HK-2 (cell line): ENCODE measurements around the gene INPP5A.
"Not testable (repeated sequence)": the region's sequence is repeated elsewhere in the genome, so short reads cannot be mapped to it uniquely, and the experiment has no call there.

ENCODE experiments used
- DNase-seq: peaks from one replicate; pipeline ENCODE4 v3.0.0-alpha.2; 2018; ENCODE audit not compliant: unreplicated experiment

INPP5A gene, protein sequence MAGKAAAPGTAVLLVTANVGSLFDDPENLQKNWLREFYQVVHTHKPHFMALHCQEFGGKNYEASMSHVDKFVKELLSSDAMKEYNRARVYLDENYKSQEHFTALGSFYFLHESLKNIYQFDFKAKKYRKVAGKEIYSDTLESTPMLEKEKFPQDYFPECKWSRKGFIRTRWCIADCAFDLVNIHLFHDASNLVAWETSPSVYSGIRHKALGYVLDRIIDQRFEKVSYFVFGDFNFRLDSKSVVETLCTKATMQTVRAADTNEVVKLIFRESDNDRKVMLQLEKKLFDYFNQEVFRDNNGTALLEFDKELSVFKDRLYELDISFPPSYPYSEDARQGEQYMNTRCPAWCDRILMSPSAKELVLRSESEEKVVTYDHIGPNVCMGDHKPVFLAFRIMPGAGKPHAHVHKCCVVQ

DNA sequence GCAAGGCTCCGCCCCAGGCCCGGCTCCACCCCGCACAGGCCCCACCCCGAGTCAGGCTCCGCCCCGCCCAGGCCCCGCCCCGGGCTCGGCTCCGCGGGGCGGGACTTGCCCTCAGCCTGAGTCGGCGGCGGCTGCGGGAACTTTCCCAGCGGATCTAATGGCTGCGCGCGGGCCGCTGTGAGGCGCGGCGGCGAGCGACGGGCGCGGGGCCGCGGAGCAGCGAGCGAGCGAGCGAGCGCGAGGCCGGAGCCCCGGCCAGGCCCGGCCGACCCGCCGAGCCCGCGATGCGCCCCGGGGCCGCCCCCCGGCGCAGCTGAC is at the start of gene INPP5A:
Gene INPP5A, plus strand, starts transcription at position 104 of the 318 bp plus-strand sequence. CDS start 310 bp downstream, outside the sequence.
- no peak for DNase-seq

DNA sequence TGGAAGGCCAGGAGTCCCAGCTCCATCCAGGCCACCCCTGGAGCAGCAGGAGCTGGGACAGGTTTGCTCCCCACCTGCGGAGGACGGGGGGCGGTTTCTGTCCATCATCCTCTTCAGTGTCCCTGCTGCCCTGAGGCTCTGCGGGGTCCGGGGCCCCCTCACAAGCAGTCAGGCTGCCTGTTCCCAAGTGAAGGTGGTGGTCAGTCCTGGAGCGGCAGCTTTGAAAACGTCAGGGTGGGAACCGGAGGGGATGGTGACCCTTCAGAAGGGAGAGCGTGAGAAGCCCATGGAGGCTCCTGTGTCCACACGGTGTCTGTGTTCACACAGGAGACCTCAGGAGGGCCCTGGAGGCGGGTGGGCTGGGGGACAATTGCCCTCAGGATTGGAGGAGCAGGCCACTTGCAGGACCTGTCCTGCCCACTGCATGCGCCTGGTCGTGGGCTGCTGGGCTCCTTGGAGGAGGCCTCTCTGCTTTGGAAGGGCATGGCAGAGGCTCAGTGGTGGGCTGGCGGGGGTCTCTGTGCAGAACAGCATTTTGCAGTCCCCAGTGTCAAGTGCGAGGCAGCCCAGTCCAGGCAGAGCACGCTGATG is 49.3 kb upstream of the INPP5A start:
- no peak for DNase-seq

DNA sequence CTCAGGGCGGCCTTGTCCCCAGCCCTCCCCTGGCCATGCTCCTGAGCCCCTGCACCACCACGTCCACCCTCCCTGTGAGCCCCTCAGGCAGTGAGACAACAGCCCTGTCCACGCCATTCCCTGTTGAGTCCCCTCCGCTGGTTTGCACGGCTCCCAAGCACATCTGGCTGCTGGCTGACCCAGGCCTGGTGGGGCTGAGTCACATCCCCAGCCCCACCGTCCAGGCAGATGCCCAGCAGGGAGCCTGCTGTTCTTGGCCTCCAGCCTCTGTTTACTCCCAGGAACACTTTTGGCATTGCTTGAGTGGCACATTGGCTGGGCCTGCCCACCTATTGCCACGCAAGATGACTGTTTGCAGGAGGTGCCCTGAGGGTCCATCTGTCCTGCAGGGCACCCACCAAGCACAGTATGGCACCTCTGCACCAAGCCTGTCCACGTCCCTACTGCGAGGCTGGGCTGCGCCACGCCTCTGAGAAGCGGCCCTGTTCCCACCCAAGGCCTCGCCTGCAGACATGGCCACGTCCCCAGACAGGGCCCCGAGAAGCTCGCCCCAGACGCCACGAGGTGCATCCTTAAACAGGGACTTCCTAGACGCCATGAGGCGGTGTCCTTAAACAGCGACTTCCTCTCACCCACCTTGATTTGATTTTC is 48.4 kb upstream of the INPP5A start:
- no peak for DNase-seq

DNA sequence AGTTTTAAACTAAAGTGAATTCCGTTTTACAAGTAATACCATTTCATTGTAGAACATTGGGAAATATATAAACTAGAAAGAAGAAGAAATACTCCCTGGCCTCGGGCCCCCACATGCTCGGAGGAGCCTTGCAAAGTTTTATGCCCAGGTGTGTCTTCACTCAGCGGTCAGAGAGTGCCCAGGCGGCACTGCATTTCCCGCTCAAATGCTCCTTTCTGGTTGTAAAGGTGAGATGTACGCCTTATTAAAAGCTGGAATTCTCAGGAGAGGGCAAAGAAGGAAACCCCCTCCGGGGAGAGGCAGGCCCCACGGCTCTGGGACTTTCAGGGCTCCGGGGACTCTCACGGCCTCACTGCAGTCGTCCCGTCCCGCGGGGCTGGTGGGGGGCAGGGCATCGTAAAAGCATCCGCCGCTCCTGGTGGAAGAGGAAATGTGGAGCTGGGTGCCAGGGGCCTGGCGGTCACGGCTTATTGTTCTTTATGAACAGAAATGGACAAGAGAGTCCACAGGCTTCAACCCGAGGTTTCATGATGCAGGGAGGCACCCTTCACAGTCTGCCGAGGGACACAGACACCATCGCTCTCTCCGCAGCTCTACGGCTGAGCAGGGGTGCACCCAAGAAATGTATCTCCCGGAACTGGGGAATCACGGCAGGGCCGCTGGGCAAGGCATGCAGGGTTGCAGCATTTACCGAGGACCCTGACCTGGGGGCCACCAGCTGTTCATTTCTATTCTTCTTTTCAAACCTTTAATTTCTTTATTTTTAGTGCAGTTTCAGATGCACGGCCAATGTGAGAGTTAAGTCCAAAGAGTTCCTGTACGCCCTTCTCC is 47.7 kb upstream of the INPP5A start:
- no peak for DNase-seq

DNA sequence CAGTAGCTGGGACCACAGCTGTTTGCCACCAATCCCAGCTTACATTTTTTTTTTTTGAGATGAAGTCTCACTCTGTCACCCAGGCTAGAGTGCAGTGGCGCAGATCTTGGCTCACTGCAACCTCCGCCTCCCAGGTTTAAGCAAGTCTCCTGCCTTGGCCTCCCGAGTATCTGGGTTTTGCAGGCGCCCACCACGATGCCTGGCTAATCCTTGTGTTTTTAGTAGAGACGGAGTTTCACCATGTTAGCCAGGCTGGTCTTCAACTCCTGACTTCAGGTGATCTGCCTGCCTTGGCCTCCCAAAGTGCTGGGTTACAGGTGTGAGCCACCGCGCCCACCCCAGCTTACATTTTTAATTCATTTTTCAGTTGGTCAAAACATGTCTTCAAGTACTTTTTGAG is 46.1 kb upstream of the INPP5A start:
- not testable (repeated sequence) for DNase-seq

DNA sequence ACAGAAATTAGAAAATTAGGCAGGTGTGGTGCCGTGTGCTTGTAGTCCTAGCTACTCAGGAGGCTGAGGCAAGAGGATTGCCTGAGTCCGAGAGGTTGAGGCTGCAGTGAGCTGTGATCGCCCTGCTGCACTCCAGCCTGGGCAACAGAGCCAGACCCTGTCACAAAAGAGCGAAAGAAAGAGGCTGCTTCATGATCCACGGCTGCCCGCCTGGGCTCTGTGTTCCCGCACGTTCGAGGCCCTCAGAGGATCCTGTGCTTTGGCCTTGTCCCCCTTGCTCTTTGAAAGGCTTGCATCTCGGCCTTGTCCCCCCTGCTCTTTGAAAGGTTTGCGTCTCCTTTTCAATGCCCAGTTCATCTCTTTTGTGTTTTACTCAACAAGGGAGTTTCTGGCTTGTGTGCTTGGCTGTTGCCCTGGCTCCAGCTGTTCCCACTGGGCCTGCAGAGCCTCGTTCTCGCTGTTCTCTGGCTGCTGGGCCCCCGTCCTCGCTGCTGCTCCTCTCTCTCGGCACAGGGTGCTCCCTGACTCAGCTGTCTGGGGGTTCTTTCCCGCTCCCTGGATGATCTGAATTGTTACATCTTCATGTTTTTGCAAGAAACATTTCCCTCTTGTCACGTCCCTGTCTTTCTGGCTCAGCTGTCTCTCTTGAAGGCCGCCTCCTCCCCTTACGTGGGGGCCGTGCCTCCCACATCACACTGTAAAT is 45.1 kb upstream of the INPP5A start:
- DNase-seq = no peak

DNA sequence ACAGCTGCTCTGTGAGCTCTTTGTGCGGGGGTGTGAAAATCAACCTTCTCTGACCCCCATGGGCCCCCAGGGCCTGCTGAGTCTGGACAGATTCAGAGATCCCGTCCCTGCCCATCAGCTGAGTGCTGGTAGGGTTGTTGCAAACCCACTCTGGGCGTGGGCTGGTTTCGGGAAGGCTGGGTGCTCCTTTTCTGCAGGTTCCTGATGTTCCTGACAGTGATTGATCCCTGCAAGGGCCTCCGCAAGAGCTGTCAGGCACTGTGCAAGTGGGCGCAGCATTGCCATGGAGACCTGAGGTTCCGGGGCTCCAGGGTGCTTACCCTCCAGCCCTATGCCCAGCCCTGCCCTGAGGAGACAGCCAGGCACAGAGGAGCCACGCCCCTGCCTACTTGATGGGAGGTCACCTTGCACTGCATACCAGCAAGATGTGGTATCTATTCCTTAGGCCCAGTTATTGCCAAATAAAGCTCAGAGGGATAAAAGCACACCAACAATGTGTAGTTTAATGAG is 44.3 kb upstream of the INPP5A start:
- DNase-seq = no peak

DNA sequence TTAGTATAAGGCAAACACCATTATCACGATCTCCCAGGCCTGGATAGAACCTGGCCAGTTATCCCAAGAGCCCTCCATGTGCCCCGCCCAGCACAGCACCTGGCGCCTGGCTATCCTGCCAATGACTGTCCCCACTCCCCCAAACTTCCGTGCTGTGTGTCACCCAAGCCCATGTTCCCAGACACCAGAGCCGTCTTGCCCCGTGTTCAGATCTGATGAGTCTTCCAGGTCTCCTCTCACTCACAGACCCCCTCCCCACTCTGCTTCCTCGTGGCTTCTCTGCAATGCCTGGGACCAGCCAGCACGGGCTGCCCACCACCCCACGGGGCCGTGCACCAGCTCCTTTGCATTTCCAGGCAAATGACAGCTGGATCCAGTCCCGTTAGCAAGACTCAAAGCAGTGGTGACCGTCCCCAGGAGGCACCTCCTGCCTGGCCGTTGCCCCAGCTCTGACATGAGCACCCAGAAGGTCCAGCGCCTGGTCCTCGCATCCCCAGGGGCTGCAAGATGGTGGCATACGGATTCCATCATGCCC is 43.8 kb upstream of the INPP5A start:
- DNase-seq = no peak

DNA sequence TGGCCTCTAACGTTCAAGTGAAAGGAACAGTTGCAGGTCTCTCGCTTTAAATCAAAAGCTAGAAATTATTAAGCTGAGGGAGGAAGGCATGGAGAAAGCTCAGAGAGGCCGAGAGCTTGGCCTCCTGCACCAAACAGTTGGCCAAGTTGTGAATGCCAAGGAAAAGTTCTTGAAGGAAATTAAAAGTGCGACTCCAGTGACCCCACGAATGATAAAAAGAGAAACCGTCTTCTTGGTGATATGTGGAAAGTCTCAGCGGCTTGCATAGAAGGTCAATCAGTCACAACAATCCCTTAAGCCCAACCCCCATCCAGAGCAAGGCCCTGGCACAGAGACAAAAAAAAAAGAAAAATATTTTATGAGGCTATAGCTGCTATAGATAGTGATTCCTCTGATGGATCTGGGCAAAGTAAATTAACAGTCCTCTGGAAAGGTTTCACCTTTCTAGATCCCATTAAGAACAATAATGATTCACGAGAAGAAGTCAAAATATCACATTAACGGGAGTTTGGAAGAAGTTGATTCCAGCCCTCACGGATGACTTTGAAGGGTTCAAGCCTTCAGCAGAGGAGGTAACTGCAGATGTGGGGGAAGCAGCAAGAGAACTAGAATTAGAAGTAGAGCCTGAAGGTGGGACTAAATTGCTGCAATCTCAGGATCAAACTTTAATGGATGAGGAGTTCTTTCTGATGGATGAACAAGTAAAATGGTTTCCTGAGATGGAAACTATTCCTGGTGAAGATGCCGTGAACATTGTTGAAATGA is 42.5 kb upstream of the INPP5A start:
- DNase-seq = no peak

DNA sequence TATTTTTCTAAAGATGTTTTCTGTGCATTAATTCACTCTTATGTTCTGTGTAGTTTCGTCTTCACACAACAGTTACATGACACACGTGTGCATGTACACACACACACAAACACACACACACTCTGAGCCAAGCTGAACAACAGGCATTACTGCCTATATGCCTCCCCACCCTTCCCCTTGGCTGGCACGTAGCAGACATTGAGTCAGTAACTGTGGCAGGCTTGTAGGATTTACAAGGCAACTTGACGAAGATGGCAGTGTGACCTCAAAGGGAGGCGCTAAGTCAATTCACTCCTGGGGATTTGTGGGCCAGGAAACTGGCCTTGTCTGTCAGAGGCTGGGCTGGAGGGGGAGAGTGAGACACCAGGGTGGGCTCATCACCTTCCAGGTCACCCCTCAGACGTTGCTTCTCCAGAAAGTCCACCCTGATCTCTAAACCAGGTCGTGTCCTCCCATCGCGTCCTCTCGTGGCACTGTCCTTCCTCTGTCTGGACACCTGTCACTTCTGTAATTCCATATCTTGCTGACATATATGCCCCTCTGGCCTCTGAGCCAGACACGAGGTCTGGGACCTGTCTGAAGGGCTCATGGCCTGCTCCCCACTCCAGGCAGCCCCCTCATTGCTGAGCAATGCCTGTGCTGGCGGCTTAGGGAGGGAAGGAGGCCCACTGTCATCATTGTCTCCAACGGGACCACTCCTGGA is 41.1 kb upstream of the INPP5A start:
- DNase-seq = no peak

DNA sequence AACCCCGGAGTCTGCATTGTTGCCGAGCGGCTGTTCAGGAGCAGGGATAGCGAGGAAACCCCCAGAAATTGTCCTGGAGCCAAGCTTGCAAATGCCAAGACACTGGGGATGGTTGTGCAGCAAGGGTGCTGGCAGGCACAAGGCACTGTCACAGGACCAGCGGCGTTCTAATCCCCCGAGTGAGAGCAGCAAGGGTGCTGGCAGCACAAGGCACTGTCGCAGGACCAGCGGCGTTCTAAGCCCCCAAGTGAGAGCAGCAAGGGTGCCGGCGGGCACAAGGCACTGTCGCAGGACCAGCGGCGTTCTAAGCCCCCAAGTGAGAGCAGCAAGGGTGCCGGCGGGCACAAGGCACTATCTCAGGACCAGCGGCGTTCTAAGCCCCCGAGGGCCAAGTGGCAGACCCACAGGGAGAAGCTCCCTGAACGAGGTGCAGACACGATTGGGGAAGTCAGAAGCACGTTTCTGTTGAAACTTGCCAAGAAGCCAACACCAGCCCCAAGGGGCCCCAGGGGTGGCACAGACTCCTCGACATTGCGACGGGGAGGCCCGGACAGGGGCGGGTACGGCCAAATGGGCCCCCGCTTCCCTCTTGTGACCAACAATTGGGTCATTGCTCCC is 40.4 kb upstream of the INPP5A start:
- DNase-seq = no peak

DNA sequence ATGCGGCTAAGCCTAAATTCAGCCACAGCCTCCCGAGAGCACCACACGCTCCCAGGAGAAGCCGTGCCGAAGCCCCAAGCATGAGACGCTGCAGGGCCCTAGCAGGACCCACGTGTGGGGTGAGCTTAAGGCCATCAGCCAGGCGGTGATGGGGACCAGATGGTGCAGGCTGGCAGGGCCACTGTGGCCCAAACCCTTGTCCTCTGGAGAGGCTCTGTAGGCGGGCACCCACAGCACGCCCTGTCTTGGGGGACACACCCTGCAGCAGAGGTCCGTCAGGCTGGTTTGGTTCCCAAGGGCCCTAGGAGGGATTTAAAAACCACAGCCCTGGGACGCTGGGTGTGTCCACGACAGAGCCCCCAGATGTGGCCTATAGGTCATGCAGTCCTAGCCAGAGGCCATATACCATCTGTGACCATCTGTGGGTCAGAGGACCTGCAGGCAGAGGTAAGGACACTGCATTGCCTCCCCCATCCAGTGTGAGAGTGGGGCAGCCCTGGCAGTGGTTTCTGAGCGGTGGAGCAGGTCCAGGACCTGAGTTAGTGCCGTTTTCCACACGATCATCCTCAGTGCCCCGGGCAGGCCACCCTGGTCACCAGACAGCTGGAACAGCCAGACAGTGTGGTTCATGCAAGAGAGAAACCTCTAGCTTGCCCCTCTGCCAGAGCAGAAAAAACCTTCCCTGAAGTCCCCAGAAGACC is 39.6 kb upstream of the INPP5A start:
- DNase-seq = no peak

DNA sequence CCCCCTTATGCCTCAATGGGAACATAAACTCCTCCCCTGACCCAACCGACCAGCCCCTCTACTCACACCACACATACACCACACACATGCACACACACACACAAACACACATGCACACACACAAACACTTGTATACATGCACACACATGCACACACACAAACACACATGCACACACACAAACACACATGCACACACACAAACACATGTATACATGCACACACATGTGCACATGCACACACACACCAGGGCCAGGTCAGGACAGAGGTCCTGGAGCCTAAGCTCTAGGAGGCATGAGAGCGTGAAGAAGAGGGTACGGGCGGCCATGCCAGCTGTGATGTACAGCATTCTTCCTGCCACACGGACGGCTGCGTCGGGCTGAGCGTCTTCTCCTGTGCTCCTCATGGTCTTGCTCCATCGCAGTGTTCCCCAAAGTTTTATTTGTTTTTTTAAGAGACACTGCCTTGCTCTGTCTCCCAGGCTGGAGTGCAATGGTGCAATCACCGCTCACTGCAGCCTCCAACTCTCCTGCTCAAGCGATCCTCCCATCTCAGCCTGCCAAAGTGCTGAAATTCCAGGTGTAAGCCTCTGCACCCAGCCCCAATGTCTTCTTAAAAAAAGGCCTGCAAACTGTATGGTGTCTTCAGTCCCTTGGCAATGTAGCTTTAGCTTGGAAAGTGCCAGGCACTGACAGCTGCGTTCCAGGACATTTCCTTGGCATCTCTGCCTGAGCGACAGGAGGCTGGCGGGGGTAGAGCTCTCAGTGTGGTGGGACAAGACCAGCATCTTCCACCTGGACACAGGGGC is 38.8 kb upstream of the INPP5A start:
- no peak for DNase-seq

DNA sequence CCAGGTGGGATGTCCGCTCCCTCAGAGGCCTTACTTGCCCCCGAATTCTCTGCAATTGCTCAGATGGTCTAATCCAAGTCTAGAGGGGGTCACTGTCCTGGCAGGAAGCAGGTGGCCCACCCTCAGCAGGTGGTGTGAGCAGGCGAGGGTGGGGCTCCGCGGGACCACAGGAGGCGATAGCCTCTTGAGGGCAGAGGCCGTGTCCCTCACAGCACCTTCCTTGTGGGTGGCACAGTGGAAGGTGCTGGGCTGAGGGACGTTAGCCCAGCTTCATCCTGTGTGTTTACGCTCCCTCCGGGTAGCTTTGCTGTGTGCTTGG is 38.3 kb upstream of the INPP5A start:
- DNase-seq = no peak

DNA sequence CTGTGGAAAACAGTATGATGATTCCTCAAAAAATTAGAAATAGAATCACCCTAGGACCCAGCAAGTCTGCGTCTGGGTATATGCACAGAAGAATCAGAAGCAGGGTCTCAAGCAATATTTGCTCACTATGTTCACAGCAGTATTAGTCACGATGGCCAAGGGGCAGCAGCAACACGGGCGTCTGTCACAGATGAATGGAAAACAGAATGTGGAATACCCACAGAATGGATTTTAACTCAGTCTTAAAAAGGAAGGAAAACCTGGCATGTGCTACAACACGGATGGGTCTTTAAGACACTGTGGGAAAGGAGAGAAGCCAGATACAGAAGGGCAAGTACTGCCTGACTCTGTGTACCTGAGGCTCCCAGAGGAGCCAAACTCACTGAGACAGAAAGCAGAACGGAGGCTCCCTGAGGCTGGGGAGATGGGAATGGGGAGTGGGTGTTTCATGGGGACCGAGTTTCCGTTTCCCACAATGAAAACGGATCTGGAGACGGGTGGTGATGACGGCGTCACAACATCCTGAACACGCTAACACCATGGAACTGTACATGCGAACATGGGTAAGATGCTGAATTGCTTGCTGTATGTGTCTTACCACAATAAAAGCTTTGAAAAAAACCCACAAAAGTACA is 36.7 kb upstream of the INPP5A start:
- no peak for DNase-seq

DNA sequence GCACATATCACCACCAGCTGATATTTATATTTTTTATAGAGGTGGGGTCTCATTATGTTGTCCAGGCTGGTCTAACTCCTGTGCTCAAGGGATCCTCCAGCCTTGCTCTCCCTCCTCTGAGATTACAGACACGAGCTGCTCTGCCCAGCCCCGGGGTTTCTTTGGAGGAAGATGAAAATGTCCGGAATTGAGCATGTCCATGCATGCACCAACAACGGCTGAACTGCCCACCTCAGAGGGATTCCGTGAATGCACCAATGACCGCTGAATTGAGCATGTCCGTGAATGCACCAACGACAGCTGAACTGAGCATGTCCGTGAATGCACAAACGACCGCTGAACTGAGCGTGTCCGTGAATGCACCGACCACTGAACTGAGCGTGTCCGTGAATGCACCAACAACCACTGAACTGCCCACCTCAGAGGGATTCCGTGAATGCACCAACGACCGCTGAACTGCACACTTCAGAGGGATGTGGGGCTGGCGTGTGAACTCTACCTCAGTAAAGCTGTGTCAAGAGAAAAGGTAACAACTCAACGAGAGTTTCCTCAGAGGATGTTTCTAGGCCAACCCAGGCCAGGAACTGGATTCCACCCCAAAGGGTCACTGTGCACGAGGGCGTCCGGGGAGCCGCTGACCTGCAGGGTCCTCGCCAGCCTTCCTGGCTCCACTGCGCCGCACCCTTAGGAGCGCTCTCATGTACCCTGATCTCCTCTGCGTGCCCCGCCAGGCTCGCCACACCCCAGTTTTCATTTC is 34.9 kb upstream of the INPP5A start:
- no peak for DNase-seq
